Fibroblast of lung (primary cell): Measurements from ENCODE around the gene OR2V2.
"Not testable (repeated sequence)": the region's sequence is repeated elsewhere in the genome, so short reads cannot be mapped to it uniquely, and the experiment has no call there.

Source experiments
- CTCF ChIP-seq, 2 donors: IDR thresholded peaks in 1 of 2; conservative IDR thresholded peaks in 1 of 2; 1 replicate in 1 of 2; 2 replicates in 1 of 2; pipeline ENCODE4 v1.5.1; 2011 to 2012; ENCODE audit warnings: low read length in 2 of 2, control low read depth in 1 of 2, inconsistent platforms in 1 of 2, low read depth in 1 of 2, mild to moderate bottlenecking in 1 of 2
- EZH2 ChIP-seq: IDR thresholded peaks from 2 replicates; pipeline ENCODE4 v1.5.1; 2012; ENCODE audit warnings: low read length, control low read depth, mild to moderate bottlenecking; ENCODE audit errors: missing control alignments

GRCh38 chr5:181146927-181147636 is at the start of gene OR2V2:
- TF ChIP-seq CTCF (conservative IDR thresholded peaks at IDR 0.05 in 1 of 2, IDR thresholded peaks at IDR 0.05 in 1 of 2; ENCODE audit: low read depth in 1 of 2, low read length in 2 of 2); EZH2: not testable (repeated sequence)
